GM19395 (cell line): Measurements from ENCODE around the gene MTHFD1.

Experiments
- ATAC-seq: cut with Tn5 transposase; IDR thresholded peaks from one replicate; pipeline ENCODE4 v1.9.1; 2021; ENCODE audit warnings: mild to moderate bottlenecking, moderate library complexity; ENCODE audit not compliant: unreplicated experiment

Gene MTHFD1

GRCh38 chr14:64405295-64405694 is 17.1 kb downstream of the MTHFD1 start:
- no peak for ATAC-seq

GRCh38 chr14:64407329-64407728 is 19.2 kb downstream of the MTHFD1 start:
- peak; percentile 71 for ATAC-seq

GRCh38 chr14:64409126-64409920 is 21.2 kb downstream of the MTHFD1 start:
- ATAC-seq, result no peak

- ATAC-seq, result no peak
Measured at GRCh38 chr14:64410084-64410774, 22.1 kb downstream of the MTHFD1 start.

- no peak for ATAC-seq
Measured at GRCh38 chr14:64411001-64411400, 22.8 kb downstream of the MTHFD1 start.

- ATAC-seq, result no peak
Measured at GRCh38 chr14:64412237-64412636, 24.1 kb downstream of the MTHFD1 start.

- ATAC-seq, result no peak
Measured at GRCh38 chr14:64416348-64416932, 28.3 kb downstream of the MTHFD1 start.

GRCh38 chr14:64417055-64417770 is 29.1 kb downstream of the MTHFD1 start:
- no peak for ATAC-seq

- no peak for ATAC-seq
Measured at GRCh38 chr14:64417771-64418125, 29.6 kb downstream of the MTHFD1 start.

GRCh38 chr14:64419003-64419402 is 30.9 kb downstream of the MTHFD1 start:
- ATAC-seq, result no peak

- no peak for ATAC-seq
Measured at GRCh38 chr14:64421166-64421565, 33.0 kb downstream of the MTHFD1 start.

- no peak for ATAC-seq
Measured at GRCh38 chr14:64422005-64422404, 33.9 kb downstream of the MTHFD1 start.

GRCh38 chr14:64422756-64423155 is 34.6 kb downstream of the MTHFD1 start:
- ATAC-seq, result no peak

- no peak for ATAC-seq
Measured at GRCh38 chr14:64423987-64424386, 35.8 kb downstream of the MTHFD1 start.

GRCh38 chr14:64434528-64434927 is 46.4 kb downstream of the MTHFD1 start:
- ATAC-seq, result no peak

- ATAC-seq, result no peak
Measured at GRCh38 chr14:64438181-64438841, 50.2 kb downstream of the MTHFD1 start.

GRCh38 chr14:64439141-64439540 is 51.0 kb downstream of the MTHFD1 start:
- ATAC-seq, result no peak

GRCh38 chr14:64440494-64440893 is 52.3 kb downstream of the MTHFD1 start:
- ATAC-seq, result no peak

GRCh38 chr14:64442300-64442988 is 54.3 kb downstream of the MTHFD1 start:
- no peak for ATAC-seq

- ATAC-seq, result no peak
Measured at GRCh38 chr14:64444140-64444539, 56.0 kb downstream of the MTHFD1 start.
